Transverse colon (tissue), 3 donors: ENCODE data around the gene MIA.
A peak's percentile ranks its signal among the peaks of the same experiment; 100 is the strongest.
"Not testable (repeated sequence)": the region's sequence is repeated elsewhere in the genome, so short reads cannot be mapped to it uniquely, and the experiment has no call there.

ENCODE experiments used
- POLR2A ChIP-seq: fragments of 450-650 bp; IDR thresholded peaks from one replicate; pipeline ENCODE4 v1.6.1; 2016; ENCODE audit warnings: antibody characterized with exemption, mild to moderate bottlenecking, moderate library complexity
- TF ChIP-seq, protein P1 (sequence below), 5 experiments: fragments of 200-600 bp in 3 of 5; fragments of 450-650 bp in 2 of 5; sonication (generic) in 3 of 5; IDR thresholded peaks; 1 replicate in 2 of 5; 2 replicates in 3 of 5; pipeline ENCODE4 v1.5.1; 2016 to 2017; ENCODE audit warnings: antibody characterized with exemption in 5 of 5, inconsistent platforms in 3 of 5, mild to moderate bottlenecking in 2 of 5, moderate library complexity in 1 of 5

DNA sequence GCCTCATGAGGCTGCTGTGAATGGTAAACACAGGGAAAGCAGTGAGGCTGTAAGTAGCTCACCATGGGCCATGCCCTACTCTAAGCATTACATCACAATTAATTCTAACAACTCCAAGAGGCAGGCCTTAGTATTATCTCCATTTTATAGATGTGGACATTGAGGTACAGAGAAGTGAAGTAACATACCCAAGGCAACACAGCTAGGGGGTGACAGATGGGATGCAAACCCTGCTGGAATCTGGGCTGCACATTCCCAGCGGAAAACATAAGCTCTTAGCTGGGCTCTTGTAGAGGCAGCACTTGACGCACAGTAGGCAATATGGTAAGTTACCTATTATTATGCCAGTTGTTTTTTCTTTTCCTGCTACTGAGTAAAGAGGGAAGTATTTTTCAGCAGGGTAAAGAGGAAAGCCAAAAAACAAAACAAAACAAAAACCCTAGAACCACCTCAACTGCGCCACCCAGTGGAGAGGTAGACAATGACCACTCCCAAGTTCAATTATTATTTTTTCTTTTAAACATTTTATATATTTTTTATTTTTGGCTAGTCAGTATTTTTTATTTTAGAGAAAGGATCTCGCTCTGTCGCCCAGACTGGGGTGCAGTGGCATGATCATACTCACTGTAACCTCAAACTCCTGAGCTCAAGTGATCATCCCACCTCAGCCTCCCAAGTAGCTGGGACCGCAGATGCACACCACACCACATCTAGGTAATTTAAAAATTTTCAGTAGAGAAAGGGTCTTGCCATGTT is 44.3 kb downstream of the MIA start:
- TF ChIP-seq, protein P1, sequence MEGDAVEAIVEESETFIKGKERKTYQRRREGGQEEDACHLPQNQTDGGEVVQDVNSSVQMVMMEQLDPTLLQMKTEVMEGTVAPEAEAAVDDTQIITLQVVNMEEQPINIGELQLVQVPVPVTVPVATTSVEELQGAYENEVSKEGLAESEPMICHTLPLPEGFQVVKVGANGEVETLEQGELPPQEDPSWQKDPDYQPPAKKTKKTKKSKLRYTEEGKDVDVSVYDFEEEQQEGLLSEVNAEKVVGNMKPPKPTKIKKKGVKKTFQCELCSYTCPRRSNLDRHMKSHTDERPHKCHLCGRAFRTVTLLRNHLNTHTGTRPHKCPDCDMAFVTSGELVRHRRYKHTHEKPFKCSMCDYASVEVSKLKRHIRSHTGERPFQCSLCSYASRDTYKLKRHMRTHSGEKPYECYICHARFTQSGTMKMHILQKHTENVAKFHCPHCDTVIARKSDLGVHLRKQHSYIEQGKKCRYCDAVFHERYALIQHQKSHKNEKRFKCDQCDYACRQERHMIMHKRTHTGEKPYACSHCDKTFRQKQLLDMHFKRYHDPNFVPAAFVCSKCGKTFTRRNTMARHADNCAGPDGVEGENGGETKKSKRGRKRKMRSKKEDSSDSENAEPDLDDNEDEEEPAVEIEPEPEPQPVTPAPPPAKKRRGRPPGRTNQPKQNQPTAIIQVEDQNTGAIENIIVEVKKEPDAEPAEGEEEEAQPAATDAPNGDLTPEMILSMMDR (IDR thresholded peaks at IDR 0.05): peak; percentile 87 to 95 (median 92)
- not testable (repeated sequence) for TF ChIP-seq POLR2A
